EH (cell line): ENCODE results near the gene GPM6B.

Experiments
- DNase-seq: peaks from one replicate; pipeline ENCODE4 v3.0.0-alpha.2; 2015; ENCODE audit warnings: low read depth

GPM6B gene

GRCh38 chrX:13824746-13825145, 7.9 kb upstream of the GPM6B start:
- DNase-seq = no peak

GRCh38 chrX:13821738-13822137, 4.8 kb upstream of the GPM6B start:
- DNase-seq = no peak

GRCh38 chrX:13816176-13816575, 717 bp downstream of the GPM6B start:
- no peak for DNase-seq

- no peak for DNase-seq
Measured at GRCh38 chrX:13815664-13816063, 1.2 kb downstream of the GPM6B start.

- DNase-seq = peak; percentile 1
Measured at GRCh38 chrX:13808865-13809264, 8.0 kb downstream of the GPM6B start.

- DNase-seq = no peak
Measured at GRCh38 chrX:13808293-13808692, 8.6 kb downstream of the GPM6B start.

GRCh38 chrX:13805241-13805640, 11.7 kb downstream of the GPM6B start:
- DNase-seq = no peak

GRCh38 chrX:13803116-13803515, 13.8 kb downstream of the GPM6B start:
- no peak for DNase-seq

GRCh38 chrX:13798184-13798583, 18.7 kb downstream of the GPM6B start:
- DNase-seq = no peak

- no peak for DNase-seq
Measured at GRCh38 chrX:13797512-13797911, 19.4 kb downstream of the GPM6B start.

GRCh38 chrX:13794417-13794816, 22.5 kb downstream of the GPM6B start:
- no peak for DNase-seq

GRCh38 chrX:13793897-13794296, 23.0 kb downstream of the GPM6B start:
- DNase-seq = no peak

- DNase-seq = no peak
Measured at GRCh38 chrX:13791559-13791958, 25.3 kb downstream of the GPM6B start.

GRCh38 chrX:13791145-13791544, 25.7 kb downstream of the GPM6B start:
- no peak for DNase-seq

- peak; percentile 0 for DNase-seq
Measured at GRCh38 chrX:13790206-13791131, 26.4 kb downstream of the GPM6B start.

- DNase-seq = no peak
Measured at GRCh38 chrX:13786048-13786447, 30.8 kb downstream of the GPM6B start.

GRCh38 chrX:13780868-13781427, 35.9 kb downstream of the GPM6B start:
- DNase-seq = no peak

- peak; percentile 59 for DNase-seq
Measured at GRCh38 chrX:13778916-13779315, 38.0 kb downstream of the GPM6B start.

- DNase-seq = no peak
Measured at GRCh38 chrX:13776387-13776786, 40.5 kb downstream of the GPM6B start.

GRCh38 chrX:13775837-13776236, 41.1 kb downstream of the GPM6B start:
- no peak for DNase-seq

GRCh38 chrX:13774696-13775095, 42.2 kb downstream of the GPM6B start:
- DNase-seq = peak; percentile 6

- no peak for DNase-seq
Measured at GRCh38 chrX:13770013-13770535, 46.8 kb downstream of the GPM6B start.

- DNase-seq = no peak
Measured at GRCh38 chrX:13768939-13769338, 48.0 kb downstream of the GPM6B start.
